CD4-positive, alpha-beta T cell treated with Interleukin-17A for 1 hour (primary cell): Measurements from ENCODE around the gene RBCK1.
"Not testable (repeated sequence)": the region's sequence is repeated elsewhere in the genome, so short reads cannot be mapped to it uniquely, and the experiment has no call there.

Source experiments
- DNase-seq: peaks from one replicate; pipeline ENCODE4 v3.0.0-alpha.2; 2020

The RBCK1 gene

GRCh38 chr20:438571-439469 is 30.7 kb downstream of the RBCK1 start:
- DNase-seq: peak; percentile 78

- no peak for DNase-seq
Observed at GRCh38 chr20:440148-440547, 32.0 kb downstream of the RBCK1 start.

GRCh38 chr20:440636-441035 is 32.5 kb downstream of the RBCK1 start:
- DNase-seq: no peak

- no peak for DNase-seq
Observed at GRCh38 chr20:443223-443775, 35.2 kb downstream of the RBCK1 start.

- DNase-seq: no peak
Observed at GRCh38 chr20:444117-444516, 36.0 kb downstream of the RBCK1 start.

- DNase-seq: no peak
Observed at GRCh38 chr20:444862-445426, 36.8 kb downstream of the RBCK1 start.

GRCh38 chr20:445514-446336 is 37.6 kb downstream of the RBCK1 start:
- no peak for DNase-seq

GRCh38 chr20:452021-452420 is 43.9 kb downstream of the RBCK1 start:
- DNase-seq: not testable (repeated sequence)

GRCh38 chr20:454951-455350 is 46.9 kb downstream of the RBCK1 start:
- DNase-seq: no peak

- DNase-seq: no peak
Observed at GRCh38 chr20:458776-459175, 50.7 kb downstream of the RBCK1 start.

- no peak for DNase-seq
Observed at GRCh38 chr20:460180-460579, 52.1 kb downstream of the RBCK1 start.

GRCh38 chr20:460707-461106 is 52.6 kb downstream of the RBCK1 start:
- DNase-seq: no peak

- peak; percentile 46 for DNase-seq
Observed at GRCh38 chr20:461254-462198, 53.4 kb downstream of the RBCK1 start.

- DNase-seq: peak; percentile 89
Observed at GRCh38 chr20:462199-462991, 54.3 kb downstream of the RBCK1 start, which contains the start of gene TBC1D20. TBC1D20 (minus strand) TSS chr20:462533; CDS start chr20:462405, 128 bp downstream.

- DNase-seq: no peak
Observed at GRCh38 chr20:467755-468154, 59.7 kb downstream of the RBCK1 start.

GRCh38 chr20:469746-470490 is 61.8 kb downstream of the RBCK1 start:
- no peak for DNase-seq

GRCh38 chr20:472137-472846 is 64.2 kb downstream of the RBCK1 start:
- DNase-seq: no peak

GRCh38 chr20:472889-473292 is 64.8 kb downstream of the RBCK1 start:
- DNase-seq: no peak

- DNase-seq: no peak
Observed at GRCh38 chr20:474581-474980, 66.5 kb downstream of the RBCK1 start.
